ENCODE measurements around the gene MAP3K3.

Gene MAP3K3

GRCh38 chr17:63622574-63623390 is 565 bp downstream of the MAP3K3 start:
- DNase-seq (ENCODE audit: low read depth in 2 of 3, low spot score in 1 of 3) = peak in 2 of 3 donors; percentile 34 to 55

GRCh38 chr17:63623786-63624530 is 1.7 kb downstream of the MAP3K3 start:
- DNase-seq (ENCODE audit: low read depth in 2 of 3, low spot score in 1 of 3) = no peak

- DNase-seq (ENCODE audit: low read depth in 2 of 3, low spot score in 1 of 3) = no peak
Observed at GRCh38 chr17:63624531-63624880, 2.3 kb downstream of the MAP3K3 start.

GRCh38 chr17:63626551-63627180 is 4.4 kb downstream of the MAP3K3 start:
- no peak for DNase-seq (ENCODE audit: low read depth in 2 of 3, low spot score in 1 of 3)

- DNase-seq (ENCODE audit: low read depth in 2 of 3, low spot score in 1 of 3) = no peak
Observed at GRCh38 chr17:63629627-63630026, 7.4 kb downstream of the MAP3K3 start.

- no peak for DNase-seq (ENCODE audit: low read depth in 2 of 3, low spot score in 1 of 3)
Observed at GRCh38 chr17:63631062-63631461, 8.8 kb downstream of the MAP3K3 start.

GRCh38 chr17:63631626-63632025 is 9.4 kb downstream of the MAP3K3 start:
- DNase-seq (ENCODE audit: low read depth in 2 of 3, low spot score in 1 of 3) = no peak

GRCh38 chr17:63633742-63634141 is 11.5 kb downstream of the MAP3K3 start:
- no peak for DNase-seq (ENCODE audit: low read depth in 2 of 3, low spot score in 1 of 3)

- no peak for DNase-seq (ENCODE audit: low read depth in 2 of 3, low spot score in 1 of 3)
Observed at GRCh38 chr17:63634163-63634562, 11.9 kb downstream of the MAP3K3 start.

GRCh38 chr17:63634816-63635215 is 12.6 kb downstream of the MAP3K3 start:
- DNase-seq (ENCODE audit: low read depth in 2 of 3, low spot score in 1 of 3) = no peak

GRCh38 chr17:63635290-63635689 is 13.1 kb downstream of the MAP3K3 start:
- DNase-seq (ENCODE audit: low read depth in 2 of 3, low spot score in 1 of 3) = no peak

GRCh38 chr17:63635787-63636186 is 13.6 kb downstream of the MAP3K3 start:
- DNase-seq (ENCODE audit: low read depth in 2 of 3, low spot score in 1 of 3) = no peak

GRCh38 chr17:63639125-63639524 is 16.9 kb downstream of the MAP3K3 start:
- no peak for DNase-seq (ENCODE audit: low read depth in 2 of 3, low spot score in 1 of 3)

GRCh38 chr17:63640038-63640437 is 17.8 kb downstream of the MAP3K3 start:
- DNase-seq (ENCODE audit: low read depth in 2 of 3, low spot score in 1 of 3) = no peak

- no peak for DNase-seq (ENCODE audit: low read depth in 2 of 3, low spot score in 1 of 3)
Observed at GRCh38 chr17:63641692-63642448, 19.7 kb downstream of the MAP3K3 start.

GRCh38 chr17:63644846-63645245 is 22.6 kb downstream of the MAP3K3 start:
- no peak for DNase-seq (ENCODE audit: low read depth in 2 of 3, low spot score in 1 of 3)

GRCh38 chr17:63645775-63646487 is 23.7 kb downstream of the MAP3K3 start:
- no peak for DNase-seq (ENCODE audit: low read depth in 2 of 3, low spot score in 1 of 3)

GRCh38 chr17:63646488-63646806 is 24.2 kb downstream of the MAP3K3 start:
- no peak for DNase-seq (ENCODE audit: low read depth in 2 of 3, low spot score in 1 of 3)

GRCh38 chr17:63647065-63647725 is 25.0 kb downstream of the MAP3K3 start:
- DNase-seq (ENCODE audit: low read depth in 2 of 3, low spot score in 1 of 3) = no peak

- no peak for DNase-seq (ENCODE audit: low read depth in 2 of 3, low spot score in 1 of 3)
Observed at GRCh38 chr17:63647936-63648335, 25.7 kb downstream of the MAP3K3 start.

Measured in stimulated activated CD4-positive, alpha-beta T cell treated with anti-CD3 and anti-CD28 coated beads, Interleukin-12 subunit alpha, Interleukin-12 subunit beta, amount 100 ng/mL, for 48 hours (primary cell).